ENCODE measurements around the gene ATG13.

- TF ChIP-seq POLR2AphosphoS5 (IDR thresholded peaks at IDR 0.05; ENCODE audit: low read depth) (no peak), EZH2 (IDR thresholded peaks at IDR 0.05; ENCODE audit: low read depth, unreplicated experiment) (no peak), EZH2phosphoT487 (IDR thresholded peaks at IDR 0.05; ENCODE audit: unreplicated experiment) (no peak), NANOG (IDR thresholded peaks at IDR 0.05; ENCODE audit: borderline replicate concordance) (no peak)
- TF ChIP-seq, protein P1, sequence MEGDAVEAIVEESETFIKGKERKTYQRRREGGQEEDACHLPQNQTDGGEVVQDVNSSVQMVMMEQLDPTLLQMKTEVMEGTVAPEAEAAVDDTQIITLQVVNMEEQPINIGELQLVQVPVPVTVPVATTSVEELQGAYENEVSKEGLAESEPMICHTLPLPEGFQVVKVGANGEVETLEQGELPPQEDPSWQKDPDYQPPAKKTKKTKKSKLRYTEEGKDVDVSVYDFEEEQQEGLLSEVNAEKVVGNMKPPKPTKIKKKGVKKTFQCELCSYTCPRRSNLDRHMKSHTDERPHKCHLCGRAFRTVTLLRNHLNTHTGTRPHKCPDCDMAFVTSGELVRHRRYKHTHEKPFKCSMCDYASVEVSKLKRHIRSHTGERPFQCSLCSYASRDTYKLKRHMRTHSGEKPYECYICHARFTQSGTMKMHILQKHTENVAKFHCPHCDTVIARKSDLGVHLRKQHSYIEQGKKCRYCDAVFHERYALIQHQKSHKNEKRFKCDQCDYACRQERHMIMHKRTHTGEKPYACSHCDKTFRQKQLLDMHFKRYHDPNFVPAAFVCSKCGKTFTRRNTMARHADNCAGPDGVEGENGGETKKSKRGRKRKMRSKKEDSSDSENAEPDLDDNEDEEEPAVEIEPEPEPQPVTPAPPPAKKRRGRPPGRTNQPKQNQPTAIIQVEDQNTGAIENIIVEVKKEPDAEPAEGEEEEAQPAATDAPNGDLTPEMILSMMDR (conservative IDR thresholded peaks at IDR 0.05; ENCODE audit: low read depth in 2 of 2), result no peak
Observed at GRCh38 chr11:46597155-46597554, 20.2 kb upstream of the ATG13 start.
